Kidney (tissue), 14 donors: ENCODE measurements around the gene NID1. TPM values are rescaled to one million over a fixed set of nuclear protein-coding genes. Genes with fewer than 3 reads are reported as not detected.
"Not testable (repeated sequence)": the region's sequence is repeated elsewhere in the genome, so short reads cannot be mapped to it uniquely, and the experiment has no call there.

ENCODE experiments used
- DNase-seq, 5 donors: peaks; one replicate each; pipeline ENCODE4 v3.0.0-alpha.2; 2013 to 2020
- FAIRE-seq: peaks from 2 replicates; lab custom pipeline; 2012; peaks lifted over from hg19 to GRCh38; lab: Jason Lieb, UNC
- H3K27ac ChIP-seq, 2 donors: one replicate each; pipeline ENCODE4 v1.7.0; 2013; ENCODE audit warnings: low read depth in 2 of 2, low read length in 2 of 2, inconsistent platforms in 1 of 2
- H3K27me3 ChIP-seq: one replicate; pipeline ENCODE4 v1.7.1; 2013; ENCODE audit warnings: low read length, inconsistent platforms; ENCODE audit not compliant: control insufficient read depth, insufficient read depth
- H3K36me3 ChIP-seq, 3 donors: one replicate each; pipeline versions ENCODE4 v1.7.0 to v1.7.1; 2013; ENCODE audit warnings: low read length in 3 of 3, control low read depth in 1 of 3, inconsistent platforms in 1 of 3; ENCODE audit not compliant: insufficient read depth in 3 of 3, control insufficient read depth in 2 of 3
- H3K4me1 ChIP-seq, 3 donors: one replicate each; pipeline versions ENCODE4 v1.7.0 to v1.7.1; 2013; ENCODE audit warnings: low read length in 3 of 3, inconsistent platforms in 1 of 3, low read depth in 1 of 3; ENCODE audit not compliant: control insufficient read depth in 2 of 3, insufficient read depth in 2 of 3
- H3K4me3 ChIP-seq, 3 donors: one replicate each; pipeline versions ENCODE4 v1.7.0 to v1.8.1; 2013; ENCODE audit warnings: low read length in 3 of 3, control low read depth in 1 of 3, inconsistent platforms in 1 of 3
- H3K9ac ChIP-seq, 3 donors: one replicate each; pipeline versions ENCODE4 v1.7.0 to v1.7.1; 2013; ENCODE audit warnings: low read length in 3 of 3, control low read depth in 1 of 3, inconsistent platforms in 1 of 3
- H3K9me3 ChIP-seq, 3 donors: one replicate each; pipeline versions ENCODE4 v1.7.0 to v1.7.1; 2013; ENCODE audit warnings: low read length in 3 of 3, control low read depth in 1 of 3, inconsistent platforms in 1 of 3; ENCODE audit not compliant: control insufficient read depth in 2 of 3, insufficient read depth in 1 of 3
- intact Hi-C: fragments of 100-400 bp; cut with DNase I; formaldehyde crosslinking; loops from one replicate; pipeline ENCODE4 v1.11.1; 2022
- polyA plus RNA-seq: library from polyadenylated mRNA; stranded (reverse); fragments of 350-450 nt; fragmentation: Illumina TruSeq; extraction: RNeasy Lipid Tissue Mini Kit (QIAGEN cat#74804); gene quantifications from one replicate; pipeline ENCODE4 v1.2.3, GENCODE V29; 2014; ENCODE audit warnings: low read depth, low replicate concordance; ENCODE audit not compliant: insufficient read depth
- total RNA-seq: library from RNA; stranded (reverse); fragmentation: NEBNext Ultra II Directional; extraction: Animal tissue kit (Norgen Biotek cat#: 25700); gene quantifications from one replicate; pipeline ENCODE4 v1.2.1, GENCODE V29; 2021
- TF ChIP-seq, protein P1 (sequence below): IDR thresholded peaks from 3 replicates; pipeline ENCODE4 v1.5.1; 2012; ENCODE audit warnings: mild to moderate bottlenecking, moderate library complexity, borderline replicate concordance; ENCODE audit not compliant: insufficient read depth; ENCODE audit errors: extremely low read depth
- donor health status: control.
- donor health status: control.
- donor health status: control.
- donor health status: control.
- donor health status: control.
- donor health status: DM: yes; HTN: yes; CAD: no.
- donor health status: Normal renal cell carcinoma (clear cell type).

NID1 gene
- total and polyA plus RNA-seq, 2 donors from 2014 or later = 7.4 to 70.1 TPM

DNA sequence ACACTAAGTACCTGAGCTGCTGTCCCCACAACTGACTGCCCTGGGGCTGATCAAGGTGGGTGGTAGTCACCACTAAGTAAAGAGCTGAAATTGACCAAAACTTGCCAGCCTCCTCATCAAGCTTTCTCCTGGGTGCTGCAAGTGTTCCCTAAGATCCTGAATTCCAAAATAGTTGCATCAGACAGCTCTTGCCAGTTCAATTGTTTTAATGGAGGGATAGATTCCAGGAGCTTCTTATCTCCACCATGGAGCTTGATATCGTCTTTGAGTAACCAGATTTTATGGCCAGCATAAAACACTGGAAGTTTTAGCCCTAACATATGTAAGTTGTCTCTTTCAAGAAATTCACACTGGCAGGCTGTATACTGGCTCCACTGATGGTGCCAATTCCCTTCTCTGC lies 90.3 kb downstream of the NID1 start:
- H3K9ac ChIP-seq = no peak overlapping the region
- peaks cover 0 to 2% (median 0%) of the 10 kb centered on the region in 3 donors for H3K4me1 ChIP-seq
- H3K27ac ChIP-seq = no peak overlapping the region
- no peak overlapping the region for H3K4me3 ChIP-seq
- TF ChIP-seq, protein P1, sequence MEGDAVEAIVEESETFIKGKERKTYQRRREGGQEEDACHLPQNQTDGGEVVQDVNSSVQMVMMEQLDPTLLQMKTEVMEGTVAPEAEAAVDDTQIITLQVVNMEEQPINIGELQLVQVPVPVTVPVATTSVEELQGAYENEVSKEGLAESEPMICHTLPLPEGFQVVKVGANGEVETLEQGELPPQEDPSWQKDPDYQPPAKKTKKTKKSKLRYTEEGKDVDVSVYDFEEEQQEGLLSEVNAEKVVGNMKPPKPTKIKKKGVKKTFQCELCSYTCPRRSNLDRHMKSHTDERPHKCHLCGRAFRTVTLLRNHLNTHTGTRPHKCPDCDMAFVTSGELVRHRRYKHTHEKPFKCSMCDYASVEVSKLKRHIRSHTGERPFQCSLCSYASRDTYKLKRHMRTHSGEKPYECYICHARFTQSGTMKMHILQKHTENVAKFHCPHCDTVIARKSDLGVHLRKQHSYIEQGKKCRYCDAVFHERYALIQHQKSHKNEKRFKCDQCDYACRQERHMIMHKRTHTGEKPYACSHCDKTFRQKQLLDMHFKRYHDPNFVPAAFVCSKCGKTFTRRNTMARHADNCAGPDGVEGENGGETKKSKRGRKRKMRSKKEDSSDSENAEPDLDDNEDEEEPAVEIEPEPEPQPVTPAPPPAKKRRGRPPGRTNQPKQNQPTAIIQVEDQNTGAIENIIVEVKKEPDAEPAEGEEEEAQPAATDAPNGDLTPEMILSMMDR = no peak
- no peak for FAIRE-seq
- H3K36me3 ChIP-seq = peaks cover 12 to 24% (median 14%) of the 10 kb centered on the region in 3 donors
- H3K27me3 ChIP-seq = no peaks in the 10 kb centered on the region
- DNase-seq = no peak
- intact Hi-C loops = no loop called here
- H3K9me3 ChIP-seq = peaks cover 0 to 7% (median 0%) of the 10 kb centered on the region in 3 donors

DNA sequence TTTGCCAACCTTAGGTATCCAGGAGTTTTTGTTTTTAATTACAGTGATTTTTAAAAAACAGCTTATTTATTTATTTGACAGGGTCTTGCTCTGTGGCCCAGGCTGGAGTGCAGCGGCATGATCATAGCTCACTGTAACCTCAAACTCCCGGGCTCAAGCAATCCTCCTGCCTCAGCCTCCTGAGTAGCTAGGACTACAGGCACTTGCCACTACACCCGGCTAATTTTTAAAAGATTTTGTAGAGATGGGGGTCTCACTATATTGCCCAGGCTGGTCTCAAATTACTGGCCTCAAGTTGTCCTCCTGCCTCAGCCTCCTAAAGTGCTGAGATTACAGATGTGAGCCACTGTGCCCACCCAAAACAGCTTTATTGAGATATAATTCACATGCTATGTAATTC lies 92.2 kb downstream of the NID1 start:
- Histone ChIP-seq H3K36me3 (peaks cover 1 to 12% (median 2%) of the 10 kb centered on the region in 3 donors), H3K27ac (peak overlapping the region in 1 of 2 donors; percentile 23), H3K9ac (peak overlapping the region in 1 of 3 donors; percentile 56)
- H3K27me3 ChIP-seq, H3K9me3 ChIP-seq, H3K4me1 ChIP-seq, FAIRE-seq, intact Hi-C loops, DNase-seq, H3K4me3 ChIP-seq: not testable (repeated sequence)

DNA sequence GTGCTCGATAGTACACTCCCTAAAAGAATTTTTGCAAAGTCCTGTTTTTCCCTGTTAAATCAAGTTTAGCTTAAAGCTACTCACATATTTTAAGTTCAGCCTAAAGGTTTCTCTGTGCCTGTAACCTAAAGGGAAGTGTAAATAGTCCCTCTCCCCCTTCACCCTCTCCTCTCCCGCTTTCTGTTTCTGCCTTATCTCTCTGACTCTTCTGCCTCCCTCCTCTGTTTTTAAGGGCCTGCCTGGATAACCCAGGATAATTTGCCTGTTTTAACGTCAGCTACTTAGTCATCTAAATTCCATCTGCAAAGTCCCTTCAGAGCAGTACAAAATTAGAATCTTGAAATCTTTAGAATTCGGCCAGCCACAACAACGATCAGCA lies 92.6 kb downstream of the NID1 start:
- DNase-seq (no peak), FAIRE-seq (no peak)
- H3K27ac ChIP-seq = peak overlapping the region; percentile 73 to 90
- peak overlapping the region; percentile 34 to 76 (median 56) for H3K9ac ChIP-seq
- no peaks in the 10 kb centered on the region for H3K27me3 ChIP-seq
- intact Hi-C loops = no loop called here
- H3K36me3 ChIP-seq = peaks cover 0 to 8% (median 0%) of the 10 kb centered on the region in 3 donors
- H3K9me3 ChIP-seq = peaks cover 0 to 2% (median 0%) of the 10 kb centered on the region in 3 donors
- TF ChIP-seq, protein P1 = no peak
- peak overlapping the region; percentile 52 to 76 (median 68) for H3K4me3 ChIP-seq
- peaks cover 0 to 2% (median 0%) of the 10 kb centered on the region in 3 donors for H3K4me1 ChIP-seq

- DNase-seq = peak; percentile 91 to 97 (median 96)
- H3K9me3 ChIP-seq = no peaks in the 10 kb centered on the region
- intact Hi-C loops = no loop called here
- H3K27ac ChIP-seq = peak overlapping the region; percentile 73 to 90
- H3K9ac ChIP-seq = peak overlapping the region; percentile 34 to 76 (median 56)
- peaks cover 0 to 2% (median 0%) of the 10 kb centered on the region in 3 donors for H3K4me1 ChIP-seq
- H3K27me3 ChIP-seq = no peaks in the 10 kb centered on the region
- peaks cover 0 to 3% (median 0%) of the 10 kb centered on the region in 3 donors for H3K36me3 ChIP-seq
- peak overlapping the region; percentile 52 to 76 (median 68) for H3K4me3 ChIP-seq
- TF ChIP-seq, protein P1 = peak; percentile 75
- FAIRE-seq = no peak
Observed at GRCh38 chr1:235971571-235972310, 93.1 kb downstream of the NID1 start.
